ENCODE results near the gene BICRA. TPM values are rescaled to one million over a fixed set of nuclear protein-coding genes. Genes with fewer than 3 reads are reported as not detected.
A peak's percentile ranks its signal among the peaks of the same experiment; 100 is the strongest.

Gene BICRA
- total RNA-seq, 1 experiment from 2014 or later = 13.1 TPM

DNA sequence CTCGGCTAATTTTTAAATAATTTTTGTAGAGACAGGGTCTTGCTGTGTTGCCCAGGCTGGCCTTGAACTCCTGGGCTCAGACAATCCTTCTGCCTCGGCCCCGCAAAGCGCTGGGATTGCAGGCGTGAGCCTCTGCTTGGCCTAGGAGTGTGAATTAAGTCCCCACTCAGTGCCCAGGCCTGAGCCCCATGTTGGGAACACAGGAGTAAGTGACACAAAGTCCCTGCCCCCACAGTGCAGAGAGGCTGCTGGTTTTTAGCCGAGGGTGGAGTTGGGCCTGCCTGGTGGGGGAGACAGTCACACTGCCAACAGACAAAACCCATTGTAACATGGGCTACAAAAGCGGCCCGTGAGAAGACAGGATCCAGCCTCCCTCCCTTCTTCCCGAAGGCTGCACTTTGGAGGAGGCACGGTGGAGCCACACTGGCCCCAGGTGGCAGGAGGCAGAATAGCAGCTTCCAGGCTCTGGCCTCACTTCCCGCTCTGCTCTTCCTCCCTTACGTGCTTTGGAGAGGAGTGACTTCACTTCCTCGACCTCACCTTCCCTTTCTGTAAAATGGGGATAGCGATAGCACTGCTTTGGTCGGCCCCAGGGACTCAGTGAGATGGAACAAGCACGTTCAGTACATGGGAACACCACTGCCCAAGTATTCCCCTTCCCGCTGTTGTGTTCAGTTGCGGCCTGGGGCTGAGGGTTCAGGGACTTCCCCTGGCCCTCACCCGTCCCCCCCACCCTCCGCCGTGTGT, 89.1 kb downstream of the BICRA start:
- no TSS peak for BruUV-seq (replicated peaks)

DNA sequence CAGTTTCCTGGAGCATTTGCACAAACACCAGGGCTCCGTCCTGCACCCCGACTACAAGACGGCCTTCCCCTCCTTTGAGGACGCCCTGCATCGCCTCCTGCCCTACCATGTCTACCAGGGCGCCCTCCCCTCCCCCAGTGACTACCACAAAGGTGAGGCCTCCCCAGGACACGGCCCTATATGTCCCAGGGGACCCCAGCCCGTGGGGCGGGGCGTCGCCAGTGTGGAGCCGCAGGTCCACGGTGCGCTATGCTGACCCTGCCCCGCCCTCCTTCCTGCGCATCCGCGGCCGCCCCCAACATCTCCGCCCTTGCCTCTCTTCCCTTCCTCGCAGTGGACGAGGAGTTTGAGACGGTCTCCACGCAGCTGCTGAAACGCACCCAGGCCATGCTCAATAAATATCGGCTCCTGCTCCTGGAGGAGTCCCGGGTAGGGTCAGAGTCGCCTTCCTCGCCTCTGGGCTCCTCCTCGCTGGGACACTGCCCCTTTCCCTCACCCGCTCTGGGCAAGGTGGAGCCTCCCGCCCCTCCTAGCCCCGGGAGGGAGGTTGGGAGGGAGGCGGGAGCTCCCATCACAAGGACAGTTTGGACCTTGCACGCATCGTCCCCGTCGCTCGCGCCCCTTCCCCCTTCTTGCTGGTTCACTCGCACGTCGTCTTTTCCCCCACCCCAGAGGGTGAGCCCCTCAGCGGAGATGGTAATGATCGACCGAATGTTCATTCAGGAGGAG, 89.9 kb downstream of the BICRA start:
- H3K27me3 Mint-ChIP-seq (ENCODE audit: insufficient read depth, unreplicated experiment) = no peaks in the 10 kb centered on the region
- POLR2A ChIA-PET = interaction anchor here (0.8 to 1.1 kb wide), 5 partner anchors 14 to 188 kb away, joined by 3 to 5 read pairs (median 4); partner anchors contain the start of gene NOP53
- no peaks in the 10 kb centered on the region for H3K4me1 Mint-ChIP-seq (ENCODE audit: insufficient read depth, unreplicated experiment)
- H3K9me3 Mint-ChIP-seq (ENCODE audit: unreplicated experiment) = no peaks in the 10 kb centered on the region
- peaks cover 60% of the 10 kb centered on the region for H3K36me3 Mint-ChIP-seq (ENCODE audit: insufficient read depth, unreplicated experiment)
- no peak overlapping the region for H3K27ac Mint-ChIP-seq (ENCODE audit: low read depth, unreplicated experiment)
- no peak for TF ChIP-seq CTCF (IDR thresholded peaks at IDR 0.05; ENCODE audit: unreplicated experiment)
- DNase-seq (ENCODE audit: unreplicated experiment) = no peak
- CTCF ChIA-PET = interaction anchor here (0.5 to 8.2 kb wide), 24 partner anchors 9 to 1083 kb away, joined by 3 to 92 read pairs (median 4); partner anchors contain the start of gene NOP53
- intact Hi-C loops (cut with micrococcal nuclease) = loop anchor here (1.0 to 2.0 kb wide), 3 partner anchors 90 to 262 kb away; partner anchors contain the start of genes BICRA and NAPA
- no TSS peak for BruUV-seq (replicated peaks)
- no peak overlapping the region for H3K4me3 Mint-ChIP-seq (ENCODE audit: unreplicated experiment)

More for the DNA sequence above, 89.1 kb downstream of the BICRA start:
- peak; percentile 99 for TF ChIP-seq CTCF (IDR thresholded peaks at IDR 0.05; ENCODE audit: unreplicated experiment)
- ChIA-PET POLR2A (interaction anchor here (1.0 to 1.1 kb wide), 4 partner anchors 14 to 261 kb away, joined by 3 to 5 read pairs (median 4); no protein-coding TSS in a partner anchor), CTCF (interaction anchor here (0.6 to 8.2 kb wide), 13 partner anchors 10 to 270 kb away, joined by 3 to 92 read pairs (median 4); no protein-coding TSS in a partner anchor)
- H3K27me3 Mint-ChIP-seq (ENCODE audit: insufficient read depth, unreplicated experiment) = no peaks in the 10 kb centered on the region
- H3K4me1 Mint-ChIP-seq (ENCODE audit: insufficient read depth, unreplicated experiment) = no peaks in the 10 kb centered on the region
- no peaks in the 10 kb centered on the region for H3K9me3 Mint-ChIP-seq (ENCODE audit: unreplicated experiment)
- peaks cover 53% of the 10 kb centered on the region for H3K36me3 Mint-ChIP-seq (ENCODE audit: insufficient read depth, unreplicated experiment)
- peak; percentile 89 for DNase-seq (ENCODE audit: unreplicated experiment)
- H3K4me3 Mint-ChIP-seq (ENCODE audit: unreplicated experiment) = no peak overlapping the region
- intact Hi-C loops (cut with micrococcal nuclease) = loop anchor here (1.0 to 2.0 kb wide), 3 partner anchors 89 to 262 kb away; partner anchors contain the start of genes BICRA and NAPA
- no peak overlapping the region for H3K27ac Mint-ChIP-seq (ENCODE audit: low read depth, unreplicated experiment)

DNA sequence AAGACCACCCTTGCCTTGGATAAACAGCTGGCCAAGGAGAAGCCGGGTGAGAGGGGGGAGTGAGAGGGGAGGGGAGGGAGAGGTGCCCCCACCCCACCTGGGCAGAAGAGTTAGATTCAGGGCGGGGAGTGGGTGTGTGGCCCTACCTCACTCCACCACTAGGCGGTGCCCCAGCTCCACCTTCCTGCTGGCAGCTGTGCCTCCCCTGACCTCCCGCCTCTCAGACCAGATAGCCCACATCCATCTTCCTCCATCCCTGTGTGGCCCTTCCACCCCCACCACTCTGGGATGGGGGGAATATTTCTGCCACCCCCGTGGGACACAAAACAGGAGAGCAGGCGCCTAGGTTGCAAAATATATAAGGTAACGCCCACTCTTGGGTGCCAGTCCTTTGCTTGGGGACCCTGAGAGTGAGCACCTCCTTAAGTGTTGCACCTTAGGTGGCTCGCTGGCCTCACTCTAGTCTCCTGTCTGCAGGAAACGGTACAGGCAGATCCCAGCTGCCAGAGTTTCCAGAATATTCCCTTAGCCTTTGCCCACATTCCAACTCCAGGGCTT, 90.5 kb downstream of the BICRA start:
- H3K27me3 Mint-ChIP-seq (ENCODE audit: insufficient read depth, unreplicated experiment) = no peaks in the 10 kb centered on the region
- TF ChIP-seq CTCF (IDR thresholded peaks at IDR 0.05; ENCODE audit: unreplicated experiment) = peak; percentile 92
- ChIA-PET POLR2A (interaction anchor here (0.8 to 1.0 kb wide), 3 partner anchors 46 to 271 kb away, joined by 3 to 4 read pairs (median 3); partner anchors contain the start of gene NOP53), CTCF (interaction anchor here (0.6 to 8.2 kb wide), 27 partner anchors 9 to 1082 kb away, joined by 3 to 92 read pairs (median 4); partner anchors contain the start of gene NOP53)
- DNase-seq (ENCODE audit: unreplicated experiment) = peak; percentile 58
- no peaks in the 10 kb centered on the region for H3K4me1 Mint-ChIP-seq (ENCODE audit: insufficient read depth, unreplicated experiment)
- H3K27ac Mint-ChIP-seq (ENCODE audit: low read depth, unreplicated experiment) = no peak overlapping the region
- BruUV-seq (replicated peaks) = no TSS peak
- peaks cover 63% of the 10 kb centered on the region for H3K36me3 Mint-ChIP-seq (ENCODE audit: insufficient read depth, unreplicated experiment)
- H3K9me3 Mint-ChIP-seq (ENCODE audit: unreplicated experiment) = no peaks in the 10 kb centered on the region
- intact Hi-C loops (cut with micrococcal nuclease) = loop anchor here (2.0 kb wide), 1 partner anchor 91 kb away; the partner anchor contains the start of gene BICRA
- no peak overlapping the region for H3K4me3 Mint-ChIP-seq (ENCODE audit: unreplicated experiment)

Measured in MCF 10A (cell line).